HEK293 (cell line): ENCODE results near the gene EIF4G3.

ENCODE experiments used
- CTCF ChIA-PET: fragments of 350-600 bp; formaldehyde crosslinking; extraction: SDS; loops from one replicate; lab custom pipeline; 2021; ENCODE audit warnings: antibody characterized with exemption; lab: Yijun Ruan, JAX
- POLR2A ChIA-PET: fragments of 300-600 bp; formaldehyde crosslinking; extraction: SDS; loops from one replicate; lab custom pipeline; 2020; ENCODE audit warnings: antibody characterized with exemption, inconsistent platforms; lab: Yijun Ruan, JAX
- H3K27ac ChIP-seq: fragments of 200-500 bp; sonication (Bioruptor generic); 2 replicates; pipeline ENCODE4 v1.5.1; 2014; ENCODE audit warnings: low read depth, low read length, control low read depth, inconsistent platforms; ENCODE audit errors: extremely low read depth
- H3K36me3 ChIP-seq, 2 experiments: fragments of 200-500 bp in 1 of 2; sonication (Bioruptor generic) in 1 of 2; 1 replicate in 1 of 2; 2 replicates in 1 of 2; pipeline ENCODE4 v1.5.1; 2014 to 2017; ENCODE audit warnings: inconsistent platforms in 2 of 2, low read length in 2 of 2; ENCODE audit not compliant: control insufficient read depth in 2 of 2, insufficient read depth in 1 of 2
- H3K4me1 ChIP-seq: fragments of 200-500 bp; sonication (Bioruptor generic); 2 replicates; pipeline ENCODE4 v1.5.1; 2014; ENCODE audit warnings: mild to moderate bottlenecking, low read length, inconsistent platforms; ENCODE audit not compliant: control insufficient read depth, insufficient read depth
- H3K4me3 ChIP-seq: 2 replicates; pipeline ENCODE4 v1.5.1; 2011; ENCODE audit warnings: low read depth, mild to moderate bottlenecking, control low read depth, low read length, moderate library complexity
- H3K9me3 ChIP-seq: fragments of 200-500 bp; sonication (Bioruptor generic); 2 replicates; pipeline ENCODE4 v1.5.1; 2014; ENCODE audit warnings: low read depth, low read length, inconsistent platforms; ENCODE audit not compliant: control insufficient read depth, insufficient read depth
- BCL6B ChIP-seq: fragments of 450-650 bp; formaldehyde crosslinking; IDR thresholded peaks from 2 replicates; pipeline ENCODE4 v1.5.1; 2017; ENCODE audit warnings: missing biosample characterization, missing genetic modification characterization
- PBX3 ChIP-seq: sonication (generic); formaldehyde crosslinking; IDR thresholded peaks from 2 replicates; pipeline ENCODE4 v1.8.1; 2022; ENCODE audit warnings: mild to moderate bottlenecking, moderate library complexity, missing genetic modification reagents
- PRDM4 ChIP-seq: fragments of 450-650 bp; formaldehyde crosslinking; IDR thresholded peaks from 2 replicates; pipeline ENCODE4 v1.5.1; 2017; ENCODE audit warnings: missing biosample characterization, missing genetic modification characterization
- RBAK ChIP-seq: fragments of 450-650 bp; formaldehyde crosslinking; IDR thresholded peaks from 2 replicates; pipeline ENCODE4 v1.5.1; 2016; ENCODE audit warnings: missing biosample characterization, missing genetic modification characterization
- SCRT2 ChIP-seq: fragments of 450-650 bp; formaldehyde crosslinking; IDR thresholded peaks from 2 replicates; pipeline ENCODE4 v1.5.1; 2016; ENCODE audit warnings: missing biosample characterization, missing genetic modification characterization
- SP3 ChIP-seq: fragments of 450-650 bp; formaldehyde crosslinking; IDR thresholded peaks from 2 replicates; pipeline ENCODE4 v1.5.1; 2016; ENCODE audit warnings: missing biosample characterization, missing genetic modification characterization
- ZBTB49 ChIP-seq: fragments of 450-650 bp; formaldehyde crosslinking; IDR thresholded peaks from 2 replicates; pipeline ENCODE4 v1.5.1; 2016; ENCODE audit warnings: missing biosample characterization, missing genetic modification characterization, low read depth
- ZNF10 ChIP-seq: fragments of 450-650 bp; formaldehyde crosslinking; IDR thresholded peaks from 2 replicates; pipeline ENCODE4 v1.5.1; 2017; ENCODE audit warnings: missing biosample characterization, missing genetic modification characterization
- ZNF121 ChIP-seq: fragments of 450-650 bp; formaldehyde crosslinking; IDR thresholded peaks from 2 replicates; pipeline ENCODE4 v1.5.1; 2016; ENCODE audit warnings: missing biosample characterization, missing genetic modification characterization
- ZNF146 ChIP-seq: fragments of 450-650 bp; formaldehyde crosslinking; IDR thresholded peaks from 2 replicates; pipeline ENCODE4 v1.5.1; 2016; ENCODE audit warnings: missing biosample characterization, missing genetic modification characterization
- ZNF16 ChIP-seq: fragments of 450-650 bp; formaldehyde crosslinking; IDR thresholded peaks from 2 replicates; pipeline ENCODE4 v1.5.1; 2016; ENCODE audit warnings: low read depth, missing biosample characterization, missing genetic modification characterization
- ZNF24 ChIP-seq: fragments of 450-650 bp; formaldehyde crosslinking; IDR thresholded peaks from 2 replicates; pipeline ENCODE4 v1.5.1; 2016; ENCODE audit warnings: missing biosample characterization, missing genetic modification characterization
- ZNF362 ChIP-seq: fragments of 450-650 bp; formaldehyde crosslinking; IDR thresholded peaks from 2 replicates; pipeline ENCODE4 v1.5.1; 2016; ENCODE audit warnings: missing biosample characterization, missing genetic modification characterization
- ZNF37A ChIP-seq: fragments of 450-650 bp; IDR thresholded peaks from 2 replicates; pipeline ENCODE4 v1.5.1; 2018; ENCODE audit warnings: missing biosample characterization, missing genetic modification characterization
- ZNF394 ChIP-seq: fragments of 450-650 bp; formaldehyde crosslinking; IDR thresholded peaks from 2 replicates; pipeline ENCODE4 v1.5.1; 2016; ENCODE audit warnings: missing biosample characterization, missing genetic modification characterization, mild to moderate bottlenecking, moderate library complexity, borderline replicate concordance
- ZNF501 ChIP-seq: fragments of 450-650 bp; formaldehyde crosslinking; IDR thresholded peaks from 2 replicates; pipeline ENCODE4 v1.5.1; 2016; ENCODE audit warnings: missing biosample characterization, missing genetic modification characterization
- ZNF544 ChIP-seq: fragments of 450-650 bp; formaldehyde crosslinking; IDR thresholded peaks from 2 replicates; pipeline ENCODE4 v1.5.0; 2017; ENCODE audit warnings: missing biosample characterization, missing genetic modification characterization
- ZNF585B ChIP-seq: fragments of 450-650 bp; formaldehyde crosslinking; IDR thresholded peaks from 2 replicates; pipeline ENCODE4 v1.5.1; 2016; ENCODE audit warnings: missing biosample characterization, missing genetic modification characterization
- ZNF776 ChIP-seq: fragments of 450-650 bp; formaldehyde crosslinking; IDR thresholded peaks from 2 replicates; pipeline ENCODE4 v1.5.0; 2017; ENCODE audit warnings: missing biosample characterization, missing genetic modification characterization, borderline replicate concordance
- ZSCAN16 ChIP-seq: fragments of 450-650 bp; formaldehyde crosslinking; IDR thresholded peaks from 2 replicates; pipeline ENCODE4 v1.5.1; 2016; ENCODE audit warnings: missing biosample characterization, missing genetic modification characterization

The EIF4G3 gene

GRCh38 chr1:21099034-21099868, 77.4 kb downstream of the EIF4G3 start:
- Histone ChIP-seq H3K36me3 (peaks cover 7 to 33% of the 10 kb centered on the region in 2 experiments; a peak in 2 of 3 replicates), H3K4me3 (no peak overlapping the region), H3K9me3 (no peaks in the 10 kb centered on the region), H3K4me1 (no peaks in the 10 kb centered on the region)
- POLR2A ChIA-PET: interaction anchor here (0.7 kb wide), 1 partner anchor 22 kb away, joined by 8 read pairs; no protein-coding TSS in a partner anchor
- TF ChIP-seq BCL6B (tag by site-specific recombination) (no peak), ZNF16 (tag by site-specific recombination) (no peak), RBAK (tag by site-specific recombination) (no peak), ZSCAN16 (tag by site-specific recombination) (no peak), ZNF776 (no peak), PRDM4 (tag by site-specific recombination) (peak; percentile 24; the same call in 1 of the 2 replicates), ZNF585B (tag by site-specific recombination) (no peak), ZNF24 (tag by site-specific recombination) (no peak), ZNF146 (peak; percentile 41; the same call in 1 of the 2 replicates), PBX3 (CRISPR knock-in tag) (no peak), ZNF10 (tag by site-specific recombination) (no peak)
- TF ChIP-seq, all 188 proteins: peak for 2
- H3K27ac ChIP-seq: no peak overlapping the region
- CTCF ChIA-PET: no interaction called here

- no peak overlapping the region for H3K4me3 ChIP-seq
- ChIA-PET POLR2A (interaction anchor here (0.7 kb wide), 1 partner anchor 23 kb away, joined by 8 read pairs; no protein-coding TSS in a partner anchor), CTCF (interaction anchor here (0.9 kb wide), 1 partner anchor 119 kb away, joined by 4 read pairs; no protein-coding TSS in a partner anchor)
- H3K4me1 ChIP-seq: no peaks in the 10 kb centered on the region
- TF ChIP-seq ZNF121 (peak; percentile 90), ZNF544 (tag by site-specific recombination) (no peak)
- H3K36me3 ChIP-seq: peaks cover 7 to 25% of the 10 kb centered on the region in 2 experiments; a peak in 2 of 3 replicates
- H3K9me3 ChIP-seq: no peaks in the 10 kb centered on the region
- H3K27ac ChIP-seq: no peak overlapping the region
Measured at GRCh38 chr1:21098186-21098915, 78.3 kb downstream of the EIF4G3 start.

GRCh38 chr1:21097729-21098128, 79.0 kb downstream of the EIF4G3 start:
- no peak overlapping the region for H3K4me3 ChIP-seq
- TF ChIP-seq SP3 (tag by site-specific recombination): no peak
- TF ChIP-seq ZNF37A: no peak
- no peak for TF ChIP-seq ZNF394 (tag by site-specific recombination)
- no peak for TF ChIP-seq ZBTB49 (tag by site-specific recombination)
- TF ChIP-seq SCRT2 (tag by site-specific recombination): no peak
- TF ChIP-seq ZNF362 (tag by site-specific recombination): no peak
- TF ChIP-seq ZNF121: no peak
- TF ChIP-seq ZNF501 (tag by site-specific recombination): no peak
- TF ChIP-seq ZNF776: no peak
- TF ChIP-seq, all 188 proteins: peak for 0
- Histone ChIP-seq H3K9me3 (no peaks in the 10 kb centered on the region), H3K27ac (no peak overlapping the region), H3K4me1 (no peaks in the 10 kb centered on the region), H3K36me3 (peaks cover 7 to 25% of the 10 kb centered on the region in 2 experiments; a peak in 2 of 3 replicates)
- CTCF ChIA-PET: interaction anchor here (0.9 kb wide), 1 partner anchor 120 kb away, joined by 4 read pairs; no protein-coding TSS in a partner anchor
- POLR2A ChIA-PET: no interaction called here
